IMR-90 (cell line): ENCODE data around the gene DDI2.

Experiments
- CEBPB ChIP-seq: IDR thresholded peaks from 2 replicates; pipeline ENCODE4 v1.6.1; 2012; ENCODE audit warnings: low read depth, low read length, improper control_type of control experiment
- CHD1 ChIP-seq: IDR thresholded peaks from 2 replicates; pipeline ENCODE4 v1.6.1; 2012; ENCODE audit warnings: low read depth, low read length, improper control_type of control experiment
- POLR2A ChIP-seq: IDR thresholded peaks from 2 replicates; pipeline ENCODE4 v1.6.1; 2012; ENCODE audit warnings: mild to moderate bottlenecking, low read depth, low read length
- RAD21 ChIP-seq: IDR thresholded peaks from 2 replicates; pipeline ENCODE4 v1.6.1; 2012; ENCODE audit warnings: low read length, improper control_type of control experiment
- RCOR1 ChIP-seq: IDR thresholded peaks from 2 replicates; pipeline ENCODE4 v1.6.1; 2012; ENCODE audit warnings: mild to moderate bottlenecking, low read length, improper control_type of control experiment; ENCODE audit not compliant: insufficient replicate concordance
- SMC3 ChIP-seq: fragments of 150-350 bp; IDR thresholded peaks from 2 replicates; pipeline ENCODE4 v1.6.1; 2016; ENCODE audit warnings: low read depth, mild to moderate bottlenecking, antibody characterized with exemption, low read length, moderate library complexity
- TF ChIP-seq, protein P1 (sequence below): conservative IDR thresholded peaks from 2 replicates; pipeline ENCODE4 v1.5.1; 2012; ENCODE audit warnings: mild to moderate bottlenecking, low read depth, low read length, improper control_type of control experiment
- TF ChIP-seq, protein P2 (sequence below): fragments of 150-350 bp; IDR thresholded peaks from 2 replicates; pipeline ENCODE4 v1.6.1; 2016; ENCODE audit warnings: low read depth, mild to moderate bottlenecking, low read length, moderate library complexity, borderline replicate concordance
- TF ChIP-seq, protein P3 (sequence below): fragments of 150-350 bp; IDR thresholded peaks from 2 replicates; pipeline ENCODE4 v1.6.1; 2017; ENCODE audit warnings: mild to moderate bottlenecking, antibody characterized with exemption, low read length, low read depth

DNA sequence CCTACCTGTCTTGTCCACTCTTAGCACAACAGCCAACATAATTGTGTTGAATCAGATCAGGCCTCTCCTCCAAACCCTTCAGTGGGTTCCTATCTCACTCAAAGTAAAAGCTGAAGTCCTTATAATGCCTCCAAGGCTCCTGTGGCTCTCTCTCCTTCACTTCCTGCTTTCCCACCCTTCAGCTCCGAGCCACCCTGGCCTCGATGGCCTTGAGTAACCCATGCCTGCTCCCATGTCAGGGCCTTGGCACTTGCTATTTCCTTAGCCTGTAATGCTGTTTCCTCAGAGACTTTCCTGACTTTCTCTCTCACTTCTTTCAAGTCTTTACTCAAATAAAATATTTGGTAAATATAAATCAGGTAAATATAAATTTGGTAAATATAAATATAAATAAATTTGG lies 58.8 kb downstream of the DDI2 start:
- TF ChIP-seq, protein P1, sequence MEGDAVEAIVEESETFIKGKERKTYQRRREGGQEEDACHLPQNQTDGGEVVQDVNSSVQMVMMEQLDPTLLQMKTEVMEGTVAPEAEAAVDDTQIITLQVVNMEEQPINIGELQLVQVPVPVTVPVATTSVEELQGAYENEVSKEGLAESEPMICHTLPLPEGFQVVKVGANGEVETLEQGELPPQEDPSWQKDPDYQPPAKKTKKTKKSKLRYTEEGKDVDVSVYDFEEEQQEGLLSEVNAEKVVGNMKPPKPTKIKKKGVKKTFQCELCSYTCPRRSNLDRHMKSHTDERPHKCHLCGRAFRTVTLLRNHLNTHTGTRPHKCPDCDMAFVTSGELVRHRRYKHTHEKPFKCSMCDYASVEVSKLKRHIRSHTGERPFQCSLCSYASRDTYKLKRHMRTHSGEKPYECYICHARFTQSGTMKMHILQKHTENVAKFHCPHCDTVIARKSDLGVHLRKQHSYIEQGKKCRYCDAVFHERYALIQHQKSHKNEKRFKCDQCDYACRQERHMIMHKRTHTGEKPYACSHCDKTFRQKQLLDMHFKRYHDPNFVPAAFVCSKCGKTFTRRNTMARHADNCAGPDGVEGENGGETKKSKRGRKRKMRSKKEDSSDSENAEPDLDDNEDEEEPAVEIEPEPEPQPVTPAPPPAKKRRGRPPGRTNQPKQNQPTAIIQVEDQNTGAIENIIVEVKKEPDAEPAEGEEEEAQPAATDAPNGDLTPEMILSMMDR, result no peak
- TF ChIP-seq, protein P2, sequence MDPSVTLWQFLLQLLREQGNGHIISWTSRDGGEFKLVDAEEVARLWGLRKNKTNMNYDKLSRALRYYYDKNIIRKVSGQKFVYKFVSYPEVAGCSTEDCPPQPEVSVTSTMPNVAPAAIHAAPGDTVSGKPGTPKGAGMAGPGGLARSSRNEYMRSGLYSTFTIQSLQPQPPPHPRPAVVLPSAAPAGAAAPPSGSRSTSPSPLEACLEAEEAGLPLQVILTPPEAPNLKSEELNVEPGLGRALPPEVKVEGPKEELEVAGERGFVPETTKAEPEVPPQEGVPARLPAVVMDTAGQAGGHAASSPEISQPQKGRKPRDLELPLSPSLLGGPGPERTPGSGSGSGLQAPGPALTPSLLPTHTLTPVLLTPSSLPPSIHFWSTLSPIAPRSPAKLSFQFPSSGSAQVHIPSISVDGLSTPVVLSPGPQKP, result no peak
- TF ChIP-seq SMC3 (no peak), POLR2A (no peak), CEBPB (no peak), CHD1 (no peak), RCOR1 (no peak), RAD21 (no peak)
- TF ChIP-seq, protein P3, sequence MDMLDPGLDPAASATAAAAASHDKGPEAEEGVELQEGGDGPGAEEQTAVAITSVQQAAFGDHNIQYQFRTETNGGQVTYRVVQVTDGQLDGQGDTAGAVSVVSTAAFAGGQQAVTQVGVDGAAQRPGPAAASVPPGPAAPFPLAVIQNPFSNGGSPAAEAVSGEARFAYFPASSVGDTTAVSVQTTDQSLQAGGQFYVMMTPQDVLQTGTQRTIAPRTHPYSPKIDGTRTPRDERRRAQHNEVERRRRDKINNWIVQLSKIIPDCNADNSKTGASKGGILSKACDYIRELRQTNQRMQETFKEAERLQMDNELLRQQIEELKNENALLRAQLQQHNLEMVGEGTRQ, result no peak
